SK-MEL-5 (cell line): ENCODE measurements around the gene KRT81. TPM values are rescaled to one million over a fixed set of nuclear protein-coding genes. Genes with fewer than 3 reads are reported as not detected.

Experiments used
- DNase-seq: peaks from one replicate; pipeline ENCODE4 v3.0.0-alpha.2; 2016; ENCODE audit warnings: low read depth, low spot score
- in situ Hi-C: cut with HindIII; loops from 2 replicates; pipeline ENCODE4 v1.10.0; 2016; ENCODE audit warnings: low sequenced_read_pairs, high pct_unique_total_duplicates, low pct_unique_long_range_greater_than_20kb
- polyA plus RNA-seq, 2 experiments: library from polyadenylated mRNA; depleted of rRNA; stranded (reverse); fragments of >200 nt; gene quantifications; 2 replicates each; pipeline ENCODE4 v1.2.3, GENCODE V29; 2015
- total RNA-seq: library from RNA; depleted of rRNA; stranded (reverse); fragments of >200 nt; shearing (Covaris generic); gene quantifications from 2 replicates; pipeline ENCODE4 v1.2.3, GENCODE V29; 2014; rRNA removed

KRT81 gene
- total RNA-seq: 0.16 TPM in 1 of 2 replicates, not detected in the other
- polyA plus RNA-seq (2015; cell fraction: cytosol; rRNA removed): 0.28 and 0.40 TPM in 2 replicates
- polyA plus RNA-seq (2015; cell fraction: nucleus; rRNA removed): 0.76 TPM in 1 of 2 replicates, not detected in the other

GRCh38 chr12:52291267-52291935 is at the start of gene KRT81:
Gene KRT81 (minus strand): TSS chr12:52291534. CDS start chr12:52291465, 69 bp downstream.
- no peak for DNase-seq
- in situ Hi-C loops: no loop called here

GRCh38 chr12:52338241-52338960 is 47.1 kb upstream of the KRT81 start:
- no peak for DNase-seq
- in situ Hi-C loops: no loop called here

GRCh38 chr12:52337054-52337453 is 45.7 kb upstream of the KRT81 start:
- in situ Hi-C loops: no loop called here

GRCh38 chr12:52336641-52337040 is 45.3 kb upstream of the KRT81 start:
- no peak for DNase-seq
- in situ Hi-C loops: no loop called here

More at GRCh38 chr12:52337054-52337453, 45.7 kb upstream of the KRT81 start:
- no peak for DNase-seq

GRCh38 chr12:52335598-52336262 is 44.4 kb upstream of the KRT81 start:
- no peak for DNase-seq
- in situ Hi-C loops: no loop called here

- in situ Hi-C loops: no loop called here
- DNase-seq: no peak
Observed at GRCh38 chr12:52334185-52334584, 42.9 kb upstream of the KRT81 start.

GRCh38 chr12:52333321-52333720 is 42.0 kb upstream of the KRT81 start:
- in situ Hi-C loops: no loop called here
- no peak for DNase-seq

GRCh38 chr12:52332381-52332780 is 41.0 kb upstream of the KRT81 start:
- in situ Hi-C loops: no loop called here
- DNase-seq: no peak

- in situ Hi-C loops: no loop called here
- no peak for DNase-seq
Observed at GRCh38 chr12:52331833-52332232, 40.5 kb upstream of the KRT81 start.

GRCh38 chr12:52331039-52331438 is 39.7 kb upstream of the KRT81 start:
- no peak for DNase-seq
- in situ Hi-C loops: no loop called here

GRCh38 chr12:52327830-52328500 is 36.6 kb upstream of the KRT81 start:
- DNase-seq: no peak
- in situ Hi-C loops: no loop called here

- in situ Hi-C loops: no loop called here
- peak; percentile 94 for DNase-seq
Observed at GRCh38 chr12:52327052-52327829, 35.9 kb upstream of the KRT81 start.

GRCh38 chr12:52324153-52324444 is 32.8 kb upstream of the KRT81 start:
- in situ Hi-C loops: no loop called here
- DNase-seq: no peak

- no peak for DNase-seq
- in situ Hi-C loops: no loop called here
Observed at GRCh38 chr12:52323416-52324152, 32.2 kb upstream of the KRT81 start.

GRCh38 chr12:52323001-52323400 is 31.7 kb upstream of the KRT81 start:
- no peak for DNase-seq
- in situ Hi-C loops: no loop called here

- in situ Hi-C loops: no loop called here
- no peak for DNase-seq
Observed at GRCh38 chr12:52322069-52322468, 30.7 kb upstream of the KRT81 start.

- no peak for DNase-seq
- in situ Hi-C loops: no loop called here
Observed at GRCh38 chr12:52321418-52321817, 30.1 kb upstream of the KRT81 start.
